Stimulated activated CD4-positive, alpha-beta T cell treated with anti-CD3 and anti-CD28 coated beads, Interleukin-12 subunit alpha, Interleukin-12 subunit beta, amount 100 ng/mL, for 24 hours (primary cell): ENCODE measurements around the gene NUMA1.
A peak's percentile ranks its signal among the peaks of the same experiment; 100 is the strongest.

ENCODE experiments used
- DNase-seq, 2 experiments: peaks; one replicate each; pipeline ENCODE4 v3.0.0-alpha.2; 2020; ENCODE audit warnings: low read depth in 2 of 2

The NUMA1 gene

GRCh38 chr11:72061739-72062396, 18.5 kb downstream of the NUMA1 start:
- no peak for DNase-seq

GRCh38 chr11:72058416-72059034, 21.8 kb downstream of the NUMA1 start:
- DNase-seq, result no peak

GRCh38 chr11:72048766-72049460, 31.4 kb downstream of the NUMA1 start:
- no peak for DNase-seq

- DNase-seq, result no peak
Measured at GRCh38 chr11:72045849-72046248, 34.5 kb downstream of the NUMA1 start.

GRCh38 chr11:72042064-72042745, 38.1 kb downstream of the NUMA1 start:
- DNase-seq, result no peak

GRCh38 chr11:72041364-72042063, 38.8 kb downstream of the NUMA1 start:
- DNase-seq, result no peak

GRCh38 chr11:72040491-72041363, 39.6 kb downstream of the NUMA1 start:
- peak; percentile 60 to 70 for DNase-seq

GRCh38 chr11:72039856-72040401, 40.4 kb downstream of the NUMA1 start:
- DNase-seq, result no peak

GRCh38 chr11:72039031-72039855, 41.1 kb downstream of the NUMA1 start:
- DNase-seq, result no peak

- DNase-seq, result no peak
Measured at GRCh38 chr11:72038491-72038890, 41.9 kb downstream of the NUMA1 start.

GRCh38 chr11:72037554-72038311, 42.6 kb downstream of the NUMA1 start:
- DNase-seq, result no peak

GRCh38 chr11:72036687-72037086, 43.7 kb downstream of the NUMA1 start:
- no peak for DNase-seq

GRCh38 chr11:72030472-72031045, 49.8 kb downstream of the NUMA1 start:
- DNase-seq, result no peak

GRCh38 chr11:72026090-72026489, 54.3 kb downstream of the NUMA1 start:
- DNase-seq, result no peak

GRCh38 chr11:72024069-72024754, 56.1 kb downstream of the NUMA1 start:
- DNase-seq, result no peak

GRCh38 chr11:72023335-72023734, 57.0 kb downstream of the NUMA1 start:
- DNase-seq, result no peak

GRCh38 chr11:72018171-72018570, 62.2 kb downstream of the NUMA1 start:
- no peak for DNase-seq

GRCh38 chr11:72015511-72016061, 64.8 kb downstream of the NUMA1 start:
- no peak for DNase-seq
